ENCODE measurements around the gene ZNF236.

ZNF236 gene

DNA sequence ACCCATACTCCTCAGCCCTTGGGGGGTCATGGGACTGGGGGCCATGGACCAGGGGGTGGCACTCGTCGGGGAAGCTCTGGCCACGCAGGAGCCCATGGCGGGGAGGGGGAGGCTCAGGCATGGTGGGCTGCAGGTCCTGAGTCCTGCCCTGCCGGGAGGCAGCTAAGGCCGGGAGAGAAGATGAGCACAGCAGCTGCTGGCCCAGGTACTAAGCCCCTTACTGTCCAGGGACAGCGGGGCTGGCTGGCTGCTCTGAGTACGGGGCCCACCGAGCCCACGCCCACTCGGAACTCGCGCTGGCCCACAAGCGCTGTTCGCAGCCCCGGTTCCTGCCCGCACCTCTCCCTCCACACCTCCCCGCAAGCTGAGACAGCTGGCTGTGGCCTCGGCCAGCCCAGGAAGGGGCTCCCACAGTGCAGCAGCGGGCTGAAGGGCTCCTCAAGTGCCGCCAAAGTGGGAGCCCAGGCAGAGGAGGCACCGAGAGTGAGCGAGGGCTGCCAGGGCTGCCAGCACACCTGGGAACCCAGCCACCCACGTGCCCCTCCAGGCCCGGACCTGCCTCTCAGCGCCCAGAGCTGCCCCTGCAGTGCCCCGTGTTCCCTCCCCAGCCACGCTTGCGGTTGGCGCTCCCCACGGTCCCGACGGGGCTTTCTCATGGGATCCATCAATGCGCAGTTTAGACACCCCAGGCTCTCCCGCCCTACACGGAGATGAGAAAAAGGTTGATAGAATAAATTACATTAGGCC is 33.6 kb upstream of the ZNF236 start:
- TF ChIP-seq FOXP2 (optimal IDR thresholded peaks at IDR 0.05; ENCODE audit: borderline replicate concordance, extremely low read depth, extremely low read length, insufficient read depth) (no peak), REST (IDR thresholded peaks at IDR 0.05; ENCODE audit: insufficient read depth in 1 of 2, low read depth in 2 of 2, low read length in 2 of 2) (no peak), TAF1 (IDR thresholded peaks at IDR 0.05; ENCODE audit: borderline replicate concordance, insufficient read depth, low read length) (no peak), POLR2AphosphoS5 (IDR thresholded peaks at IDR 0.05; ENCODE audit: low read depth, low read length) (no peak), SIN3A (IDR thresholded peaks at IDR 0.05; ENCODE audit: borderline replicate concordance, insufficient read depth, low read length) (no peak)

- TF ChIP-seq SIN3A (IDR thresholded peaks at IDR 0.05; ENCODE audit: borderline replicate concordance, insufficient read depth, low read length) = no peak
- TF ChIP-seq REST (IDR thresholded peaks at IDR 0.05; ENCODE audit: insufficient read depth in 1 of 2, low read depth in 2 of 2, low read length in 2 of 2) = no peak
- TF ChIP-seq POLR2AphosphoS5 (IDR thresholded peaks at IDR 0.05; ENCODE audit: low read depth, low read length) = no peak
- no peak for TF ChIP-seq TAF1 (IDR thresholded peaks at IDR 0.05; ENCODE audit: borderline replicate concordance, insufficient read depth, low read length)
- TF ChIP-seq FOXP2 (optimal IDR thresholded peaks at IDR 0.05; ENCODE audit: borderline replicate concordance, extremely low read depth, extremely low read length, insufficient read depth) = no peak
Observed at GRCh38 chr18:76791106-76791505, 31.3 kb upstream of the ZNF236 start.

DNA sequence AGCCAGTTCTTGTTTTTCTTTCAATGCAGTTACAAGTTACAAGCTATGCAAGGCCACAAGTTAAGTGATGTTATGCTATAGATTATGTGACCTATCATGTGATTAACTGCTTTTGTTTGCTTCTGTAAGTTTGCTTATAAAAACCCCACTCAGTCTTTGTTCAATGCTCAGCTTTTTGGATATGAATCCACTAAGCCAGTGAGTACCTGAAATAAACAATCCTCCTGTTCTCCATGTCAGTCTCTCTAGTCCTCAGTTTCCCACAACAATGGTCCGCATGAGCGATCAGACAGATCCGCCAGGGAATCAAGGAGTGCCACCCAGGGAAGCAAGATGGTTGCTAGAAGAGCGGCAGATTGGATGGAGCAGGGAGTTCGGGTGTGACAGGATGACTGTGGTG is 30.7 kb upstream of the ZNF236 start:
- TF ChIP-seq TAF1 (IDR thresholded peaks at IDR 0.05; ENCODE audit: borderline replicate concordance, insufficient read depth, low read length) (no peak), POLR2AphosphoS5 (IDR thresholded peaks at IDR 0.05; ENCODE audit: low read depth, low read length) (no peak), FOXP2 (optimal IDR thresholded peaks at IDR 0.05; ENCODE audit: borderline replicate concordance, extremely low read depth, extremely low read length, insufficient read depth) (no peak), REST (IDR thresholded peaks at IDR 0.05; ENCODE audit: insufficient read depth in 1 of 2, low read depth in 2 of 2, low read length in 2 of 2) (no peak), SIN3A (IDR thresholded peaks at IDR 0.05; ENCODE audit: borderline replicate concordance, insufficient read depth, low read length) (no peak)

DNA sequence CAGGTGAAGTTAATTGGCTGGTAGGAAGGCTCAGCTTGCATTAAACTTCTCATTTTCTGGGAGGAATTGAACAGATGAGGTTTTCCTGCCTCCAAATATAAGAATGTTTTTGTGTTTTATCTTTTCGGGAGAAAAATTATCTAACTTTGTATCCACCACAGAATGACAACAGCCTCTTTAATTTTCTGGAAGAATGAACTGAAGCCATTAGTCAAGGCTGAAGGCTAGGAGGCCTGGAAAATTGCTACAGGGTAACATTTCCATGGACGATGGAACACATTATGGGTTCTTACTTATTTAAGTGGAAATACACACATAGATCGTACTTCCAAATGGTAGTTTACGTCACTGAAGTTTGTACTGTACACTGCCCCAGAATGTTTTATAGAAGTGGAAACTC is 28.0 kb upstream of the ZNF236 start:
- TF ChIP-seq POLR2AphosphoS5 (IDR thresholded peaks at IDR 0.05; ENCODE audit: low read depth, low read length) = no peak
- TF ChIP-seq REST (IDR thresholded peaks at IDR 0.05; ENCODE audit: insufficient read depth in 1 of 2, low read depth in 2 of 2, low read length in 2 of 2) = no peak
- no peak for TF ChIP-seq SIN3A (IDR thresholded peaks at IDR 0.05; ENCODE audit: borderline replicate concordance, insufficient read depth, low read length)
- TF ChIP-seq FOXP2 (optimal IDR thresholded peaks at IDR 0.05; ENCODE audit: borderline replicate concordance, extremely low read depth, extremely low read length, insufficient read depth) = no peak
- TF ChIP-seq TAF1 (IDR thresholded peaks at IDR 0.05; ENCODE audit: borderline replicate concordance, insufficient read depth, low read length) = no peak
